A549 (cell line): ENCODE data around the gene WSCD2. TPM values are rescaled to one million over a fixed set of nuclear protein-coding genes. Genes with fewer than 3 reads are reported as not detected.

Source experiments
- ATAC-seq, 2 experiments: fragments of 200-7000 bp in 1 of 2; fragments of >200 bp in 1 of 2; cut with Nextera tagmentation in 1 of 2; cut with Tn5 transposase in 1 of 2; 3 replicates each; pipeline versions ENCODE4 v1.8.0 to v1.9.1; 2018 to 2020; ENCODE audit warnings: mild to moderate bottlenecking in 1 of 2, moderate library complexity in 1 of 2
- CTCF ChIA-PET: fragments of 300-600 bp; sonication (Branson Sonifier 250); formaldehyde crosslinking; extraction: SDS; loops from one replicate; lab custom pipeline; 2021; ENCODE audit warnings: antibody characterized with exemption, inconsistent platforms; lab: Yijun Ruan, JAX
- POLR2A ChIA-PET: fragments of 350-600 bp; formaldehyde crosslinking; extraction: SDS; loops from one replicate; lab custom pipeline; 2021; ENCODE audit warnings: antibody characterized with exemption, inconsistent platforms; lab: Yijun Ruan, JAX
- DNase-seq, 2 experiments: peaks; one replicate each; pipeline versions ENCODE4 v3.0.0 to v3.0.0-alpha.2; 2011 to 2016; ENCODE audit warnings: low read depth in 1 of 2, low spot score in 1 of 2
- FAIRE-seq: peaks from 2 replicates; lab custom pipeline; 2011; peaks lifted over from hg19 to GRCh38; lab: Jason Lieb, UNC
- H3K27ac ChIP-seq, 2 experiments: fragments of >200 bp; sonication (Bioruptor Twin); formaldehyde crosslinking; 3 replicates each; pipeline ENCODE4 v1.5.1; 2016 to 2017
- H3K4me1 ChIP-seq: fragments of >200 bp; sonication (Bioruptor Twin); formaldehyde crosslinking; 3 replicates; pipeline ENCODE4 v1.6.1; 2016
- H3K4me2 ChIP-seq: fragments of >200 bp; sonication (Bioruptor Twin); formaldehyde crosslinking; 3 replicates; pipeline ENCODE4 v1.6.1; 2016
- H3K4me3 ChIP-seq: fragments of >200 bp; sonication (Bioruptor Twin); formaldehyde crosslinking; 3 replicates; pipeline ENCODE4 v1.5.1; 2016
- H3K9me3 ChIP-seq: fragments of >200 bp; sonication (Bioruptor Twin); formaldehyde crosslinking; 3 replicates; pipeline ENCODE4 v1.6.1; 2016
- EHF ChIP-seq: fragments of 250-450 bp; sonication (Bioruptor Pico); IDR thresholded peaks from 2 replicates; pipeline ENCODE4 v1.5.0; 2020; ENCODE audit warnings: mild to moderate bottlenecking
- FOSL2 ChIP-seq, 2 experiments: fragments of 450-650 bp in 1 of 2; fragments of >200 bp in 1 of 2; sonication (Bioruptor Twin) in 1 of 2; formaldehyde crosslinking; IDR thresholded peaks; 2 replicates each; pipeline versions ENCODE4 v1.5.0 to v1.6.1; 2016 to 2020; ENCODE audit warnings: mild to moderate bottlenecking in 1 of 2, moderate library complexity in 1 of 2
- FOXS1 ChIP-seq: fragments of 250-450 bp; sonication (Bioruptor Pico); IDR thresholded peaks from 2 replicates; pipeline ENCODE4 v1.5.0; 2020; ENCODE audit warnings: mild to moderate bottlenecking, moderate library complexity
- GATA3 ChIP-seq: IDR thresholded peaks from 2 replicates; pipeline ENCODE4 v1.6.1; 2012; ENCODE audit warnings: borderline replicate concordance
- HEYL ChIP-seq: fragments of 250-450 bp; sonication (Bioruptor Pico); IDR thresholded peaks from 2 replicates; pipeline ENCODE4 v1.8.0; 2021; ENCODE audit warnings: mild to moderate bottlenecking, moderate library complexity
- KDM1A ChIP-seq: fragments of 200-600 bp; sonication (generic); IDR thresholded peaks from 2 replicates; pipeline ENCODE4 v1.6.1; 2016; ENCODE audit warnings: low read depth, mild to moderate bottlenecking
- MAFK ChIP-seq: fragments of 450-650 bp; IDR thresholded peaks from 2 replicates; pipeline ENCODE4 v1.6.1; 2014; ENCODE audit not compliant: partially characterized antibody
- MAZ ChIP-seq: fragments of 150-350 bp; IDR thresholded peaks from 2 replicates; pipeline ENCODE4 v1.6.1; 2014; ENCODE audit warnings: antibody characterized with exemption, low read depth, low read length, borderline replicate concordance
- NPAS2 ChIP-seq: fragments of 250-450 bp; sonication (Bioruptor Pico); IDR thresholded peaks from 2 replicates; pipeline ENCODE4 v1.8.0; 2022; ENCODE audit warnings: mild to moderate bottlenecking, moderate library complexity, borderline replicate concordance
- RNF2 ChIP-seq: fragments of 200-600 bp; sonication (generic); IDR thresholded peaks from 2 replicates; pipeline ENCODE4 v1.6.1; 2016; ENCODE audit warnings: low read depth, mild to moderate bottlenecking, antibody characterized with exemption, moderate library complexity, borderline replicate concordance
- WGBS: methylation state at CpG from one replicate; pipeline ENCODE4 v1.1.6; 2017; ENCODE audit errors: missing lambda C conversion rate; 5-methylcytosine and 5-hydroxymethylcytosine counted together
- polyA plus RNA-seq, 4 experiments: library from polyadenylated mRNA; depleted of rRNA in 3 of 4; stranded (reverse); fragments of >200 nt; fragmentation: RNase III in 1 of 4; extraction: RNeasy Plus Mini Kit Qiagen cat#74134 plus additional on column Dnase treatment in 1 of 4; gene quantifications; 2 replicates in 3 of 4; 3 replicates in 1 of 4; pipeline ENCODE4 v1.2.3, GENCODE V29; 2011 to 2017
- TF ChIP-seq, protein P1 (sequence below): fragments of >200 bp; sonication (Bioruptor Twin); formaldehyde crosslinking; IDR thresholded peaks from 2 replicates; pipeline ENCODE4 v1.6.1; 2016
- TF ChIP-seq, protein P2 (sequence below): fragments of 250-450 bp; sonication (Bioruptor Pico); IDR thresholded peaks from 2 replicates; pipeline ENCODE4 v1.5.0; 2021; ENCODE audit warnings: mild to moderate bottlenecking, moderate library complexity, borderline replicate concordance
- TF ChIP-seq, protein P3 (sequence below): fragments of 150-350 bp; IDR thresholded peaks from 2 replicates; pipeline ENCODE4 v1.6.1; 2014; ENCODE audit warnings: low read depth, mild to moderate bottlenecking, low read length
- TF ChIP-seq, protein P4 (sequence below): fragments of 200-600 bp; sonication (generic); IDR thresholded peaks from 2 replicates; pipeline ENCODE4 v1.6.1; 2016; ENCODE audit warnings: antibody characterized with exemption, mild to moderate bottlenecking, moderate library complexity
- TF ChIP-seq, protein P5 (sequence below): fragments of 450-650 bp; IDR thresholded peaks from 2 replicates; pipeline ENCODE4 v1.6.1; 2014; ENCODE audit warnings: antibody characterized with exemption

The WSCD2 gene
- polyA plus RNA-seq, 2 of the 4 experiments (the other 2 are of a cell fraction), result not detected

DNA sequence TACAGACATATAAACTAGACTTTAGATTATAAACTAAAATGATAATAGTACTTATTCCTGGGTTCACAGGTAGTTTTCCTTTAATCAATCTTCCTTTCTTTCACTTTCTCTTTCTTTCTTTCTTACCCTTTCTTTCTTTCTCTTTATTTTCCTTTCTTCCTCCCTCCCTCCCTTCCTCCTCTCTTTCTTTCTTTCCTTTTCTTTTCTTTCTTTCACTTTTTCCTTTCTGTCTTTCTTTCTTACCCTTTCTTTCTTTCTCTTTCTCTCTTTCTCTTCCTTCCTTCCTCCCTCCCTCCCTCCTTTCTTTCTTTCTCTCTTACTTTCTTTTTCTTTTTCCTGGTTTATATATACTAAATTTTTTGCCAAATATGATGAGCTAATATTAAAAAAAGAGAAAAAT, 148.5 kb downstream of the WSCD2 start:
- no peak overlapping the region for H3K27ac ChIP-seq
- no peak for DNase-seq
- H3K4me2 ChIP-seq, result no peak overlapping the region
- H3K4me1 ChIP-seq, result no peaks in the 10 kb centered on the region
- no peak for TF ChIP-seq FOSL2 (IDR thresholded peaks at IDR 0.05)
- no peak for TF ChIP-seq FOSL2 (CRISPR knock-in tag; IDR thresholded peaks at IDR 0.05)
- TF ChIP-seq, protein P1, sequence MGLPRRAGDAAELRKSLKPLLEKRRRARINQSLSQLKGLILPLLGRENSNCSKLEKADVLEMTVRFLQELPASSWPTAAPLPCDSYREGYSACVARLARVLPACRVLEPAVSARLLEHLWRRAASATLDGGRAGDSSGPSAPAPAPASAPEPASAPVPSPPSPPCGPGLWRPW, result no peak
- TF ChIP-seq, protein P2, sequence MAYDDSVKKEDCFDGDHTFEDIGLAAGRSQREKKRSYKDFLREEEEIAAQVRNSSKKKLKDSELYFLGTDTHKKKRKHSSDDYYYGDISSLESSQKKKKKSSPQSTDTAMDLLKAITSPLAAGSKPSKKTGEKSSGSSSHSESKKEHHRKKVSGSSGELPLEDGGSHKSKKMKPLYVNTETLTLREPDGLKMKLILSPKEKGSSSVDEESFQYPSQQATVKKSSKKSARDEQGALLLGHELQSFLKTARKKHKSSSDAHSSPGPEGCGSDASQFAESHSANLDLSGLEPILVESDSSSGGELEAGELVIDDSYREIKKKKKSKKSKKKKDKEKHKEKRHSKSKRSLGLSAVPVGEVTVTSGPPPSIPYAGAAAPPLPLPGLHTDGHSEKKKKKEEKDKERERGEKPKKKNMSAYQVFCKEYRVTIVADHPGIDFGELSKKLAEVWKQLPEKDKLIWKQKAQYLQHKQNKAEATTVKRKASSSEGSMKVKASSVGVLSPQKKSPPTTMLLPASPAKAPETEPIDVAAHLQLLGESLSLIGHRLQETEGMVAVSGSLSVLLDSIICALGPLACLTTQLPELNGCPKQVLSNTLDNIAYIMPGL (CRISPR knock-in tag), result no peak
- TF ChIP-seq KDM1A, result no peak
- TF ChIP-seq GATA3, result no peak
- no peak for TF ChIP-seq FOXS1 (CRISPR knock-in tag)
- TF ChIP-seq, protein P3, sequence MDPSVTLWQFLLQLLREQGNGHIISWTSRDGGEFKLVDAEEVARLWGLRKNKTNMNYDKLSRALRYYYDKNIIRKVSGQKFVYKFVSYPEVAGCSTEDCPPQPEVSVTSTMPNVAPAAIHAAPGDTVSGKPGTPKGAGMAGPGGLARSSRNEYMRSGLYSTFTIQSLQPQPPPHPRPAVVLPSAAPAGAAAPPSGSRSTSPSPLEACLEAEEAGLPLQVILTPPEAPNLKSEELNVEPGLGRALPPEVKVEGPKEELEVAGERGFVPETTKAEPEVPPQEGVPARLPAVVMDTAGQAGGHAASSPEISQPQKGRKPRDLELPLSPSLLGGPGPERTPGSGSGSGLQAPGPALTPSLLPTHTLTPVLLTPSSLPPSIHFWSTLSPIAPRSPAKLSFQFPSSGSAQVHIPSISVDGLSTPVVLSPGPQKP, result no peak
- TF ChIP-seq HEYL (CRISPR knock-in tag), result no peak
- TF ChIP-seq, protein P4, sequence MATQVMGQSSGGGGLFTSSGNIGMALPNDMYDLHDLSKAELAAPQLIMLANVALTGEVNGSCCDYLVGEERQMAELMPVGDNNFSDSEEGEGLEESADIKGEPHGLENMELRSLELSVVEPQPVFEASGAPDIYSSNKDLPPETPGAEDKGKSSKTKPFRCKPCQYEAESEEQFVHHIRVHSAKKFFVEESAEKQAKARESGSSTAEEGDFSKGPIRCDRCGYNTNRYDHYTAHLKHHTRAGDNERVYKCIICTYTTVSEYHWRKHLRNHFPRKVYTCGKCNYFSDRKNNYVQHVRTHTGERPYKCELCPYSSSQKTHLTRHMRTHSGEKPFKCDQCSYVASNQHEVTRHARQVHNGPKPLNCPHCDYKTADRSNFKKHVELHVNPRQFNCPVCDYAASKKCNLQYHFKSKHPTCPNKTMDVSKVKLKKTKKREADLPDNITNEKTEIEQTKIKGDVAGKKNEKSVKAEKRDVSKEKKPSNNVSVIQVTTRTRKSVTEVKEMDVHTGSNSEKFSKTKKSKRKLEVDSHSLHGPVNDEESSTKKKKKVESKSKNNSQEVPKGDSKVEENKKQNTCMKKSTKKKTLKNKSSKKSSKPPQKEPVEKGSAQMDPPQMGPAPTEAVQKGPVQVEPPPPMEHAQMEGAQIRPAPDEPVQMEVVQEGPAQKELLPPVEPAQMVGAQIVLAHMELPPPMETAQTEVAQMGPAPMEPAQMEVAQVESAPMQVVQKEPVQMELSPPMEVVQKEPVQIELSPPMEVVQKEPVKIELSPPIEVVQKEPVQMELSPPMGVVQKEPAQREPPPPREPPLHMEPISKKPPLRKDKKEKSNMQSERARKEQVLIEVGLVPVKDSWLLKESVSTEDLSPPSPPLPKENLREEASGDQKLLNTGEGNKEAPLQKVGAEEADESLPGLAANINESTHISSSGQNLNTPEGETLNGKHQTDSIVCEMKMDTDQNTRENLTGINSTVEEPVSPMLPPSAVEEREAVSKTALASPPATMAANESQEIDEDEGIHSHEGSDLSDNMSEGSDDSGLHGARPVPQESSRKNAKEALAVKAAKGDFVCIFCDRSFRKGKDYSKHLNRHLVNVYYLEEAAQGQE, result no peak
- TF ChIP-seq MAZ, result no peak
- H3K9me3 ChIP-seq, result no peaks in the 10 kb centered on the region
- CTCF ChIA-PET, result no interaction called here
- FAIRE-seq, result no peak
- no peak for ATAC-seq
- POLR2A ChIA-PET, result no interaction called here
- H3K4me3 ChIP-seq, result no peak overlapping the region

DNA sequence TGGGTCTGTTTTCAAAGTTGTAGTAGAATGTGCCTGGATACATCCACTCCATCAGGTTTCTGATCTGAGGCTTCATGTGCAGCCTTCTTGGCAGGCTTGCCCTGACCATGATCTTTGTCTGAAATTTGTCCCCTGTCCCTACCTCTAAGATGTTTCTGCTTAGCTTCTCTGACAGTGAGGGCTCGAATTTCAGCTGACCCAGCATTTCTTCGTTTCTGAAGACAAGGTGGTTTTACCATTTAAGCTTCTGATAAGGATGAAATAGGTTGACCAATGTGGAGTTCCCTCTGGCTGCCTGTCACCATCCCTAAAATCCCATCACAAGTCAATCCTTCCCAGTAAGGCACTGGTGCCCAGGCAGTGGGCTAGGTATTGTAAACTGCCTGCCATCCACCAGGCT, 153.1 kb downstream of the WSCD2 start:
- ATAC-seq (no peak), DNase-seq (no peak), FAIRE-seq (no peak)
- H3K4me2 ChIP-seq, result no peak overlapping the region
- no peaks in the 10 kb centered on the region for H3K9me3 ChIP-seq
- ChIA-PET CTCF (interaction anchor here (0.9 kb wide), 1 partner anchor 11 kb away, joined by 3 read pairs; no protein-coding TSS in a partner anchor), POLR2A (no interaction called here)
- H3K4me3 ChIP-seq, result no peak overlapping the region
- TF ChIP-seq, protein P5, sequence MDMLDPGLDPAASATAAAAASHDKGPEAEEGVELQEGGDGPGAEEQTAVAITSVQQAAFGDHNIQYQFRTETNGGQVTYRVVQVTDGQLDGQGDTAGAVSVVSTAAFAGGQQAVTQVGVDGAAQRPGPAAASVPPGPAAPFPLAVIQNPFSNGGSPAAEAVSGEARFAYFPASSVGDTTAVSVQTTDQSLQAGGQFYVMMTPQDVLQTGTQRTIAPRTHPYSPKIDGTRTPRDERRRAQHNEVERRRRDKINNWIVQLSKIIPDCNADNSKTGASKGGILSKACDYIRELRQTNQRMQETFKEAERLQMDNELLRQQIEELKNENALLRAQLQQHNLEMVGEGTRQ, result no peak
- peak; percentile 92 for TF ChIP-seq MAFK
- no peaks in the 10 kb centered on the region for H3K4me1 ChIP-seq
- no peak overlapping the region for H3K27ac ChIP-seq
- WGBS, result 0% methylated on average over 2 of the region's 2 CpGs

DNA sequence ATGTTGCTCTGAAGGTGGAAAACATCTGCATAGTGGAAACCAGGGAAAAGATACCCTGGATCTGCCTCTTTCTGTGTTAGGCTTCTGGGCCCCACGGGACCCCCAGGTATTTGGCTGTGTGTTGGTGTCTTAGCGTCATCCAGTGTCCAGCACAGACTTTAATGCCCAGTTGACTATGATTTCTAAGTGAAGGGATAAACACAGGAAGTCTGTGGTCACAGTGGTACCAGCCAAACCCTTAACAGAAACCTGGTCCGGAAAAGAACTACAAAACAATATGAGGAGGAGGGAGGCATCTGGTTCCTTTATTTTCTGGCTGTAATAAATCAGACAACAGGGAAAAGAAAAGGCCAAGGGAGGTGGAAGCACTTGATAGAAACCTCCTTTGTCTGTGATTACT, 153.6 kb downstream of the WSCD2 start:
- H3K4me2 ChIP-seq, result no peak overlapping the region
- no peak overlapping the region for H3K4me3 ChIP-seq
- H3K9me3 ChIP-seq, result no peaks in the 10 kb centered on the region
- no peak for DNase-seq
- H3K4me1 ChIP-seq, result no peaks in the 10 kb centered on the region
- no peak overlapping the region for H3K27ac ChIP-seq
- no peak for TF ChIP-seq EHF (CRISPR knock-in tag)
- TF ChIP-seq RNF2, result no peak
- TF ChIP-seq NPAS2, result no peak
- TF ChIP-seq HEYL (CRISPR knock-in tag), result no peak
- TF ChIP-seq, all 56 proteins: peak for 0
- CTCF ChIA-PET, result no interaction called here
- ATAC-seq, result no peak
- WGBS, result 12% methylated on average over 3 of the region's 3 CpGs
- no peak for FAIRE-seq
- POLR2A ChIA-PET, result no interaction called here
